Natural killer cell (primary cell): Measurements from ENCODE around the gene FBXO46. TPM values are rescaled to one million over a fixed set of nuclear protein-coding genes. Genes with fewer than 3 reads are reported as not detected.

Source experiments
- ATAC-seq, 3 donors: fragments of 150-1000 bp in 2 of 3; fragments of 200-7000 bp in 1 of 3; cut with Tn5 transposase; 1 replicate in 1 of 3; 2 replicates in 2 of 3; pipeline ENCODE4 v1.10.0; 2021; ENCODE audit warnings: mild to moderate bottlenecking in 2 of 3, moderate library complexity in 2 of 3
- DNase-seq, 2 donors: peaks; one replicate each; pipeline versions ENCODE4 v3.0.0 to v3.0.0-alpha.2; 2013 to 2021; ENCODE audit warnings: mixed read lengths in 1 of 2
- H3K27ac ChIP-seq: one replicate; pipeline ENCODE4 v1.5.1; 2013; ENCODE audit warnings: mild to moderate bottlenecking, low read length
- H3K27me3 ChIP-seq: one replicate; pipeline ENCODE4 v1.6.1; 2013; ENCODE audit warnings: low read length; ENCODE audit not compliant: control insufficient read depth, insufficient read depth
- H3K36me3 ChIP-seq: one replicate; pipeline ENCODE4 v1.6.1; 2013; ENCODE audit warnings: low read length; ENCODE audit not compliant: control insufficient read depth, insufficient read depth
- H3K4me1 ChIP-seq: one replicate; pipeline ENCODE4 v1.6.1; 2013; ENCODE audit warnings: low read length; ENCODE audit not compliant: control insufficient read depth, insufficient read depth
- H3K4me3 ChIP-seq: one replicate; pipeline ENCODE4 v1.5.1; 2013; ENCODE audit warnings: low read length
- H3K9me3 ChIP-seq: one replicate; pipeline ENCODE4 v1.6.1; 2013; ENCODE audit warnings: low read length; ENCODE audit not compliant: control insufficient read depth, insufficient read depth
- H3K27ac Mint-ChIP-seq, 2 donors: one replicate each; pipeline ENCODE4 v1.8.0; 2022; ENCODE audit warnings: mild to moderate bottlenecking in 2 of 2, mixed read lengths in 2 of 2, moderate library complexity in 1 of 2
- H3K27me3 Mint-ChIP-seq, 2 donors: one replicate each; pipeline ENCODE4 v1.8.0; 2022; ENCODE audit warnings: low read depth in 2 of 2, mixed read lengths in 2 of 2
- H3K36me3 Mint-ChIP-seq: one replicate; pipeline ENCODE4 v1.8.0; 2022; ENCODE audit warnings: mixed read lengths
- H3K4me1 Mint-ChIP-seq, 2 donors: one replicate each; pipeline ENCODE4 v1.8.0; 2022; ENCODE audit warnings: mixed read lengths in 2 of 2
- H3K4me3 Mint-ChIP-seq: one replicate; pipeline ENCODE4 v1.8.0; 2022; ENCODE audit warnings: mild to moderate bottlenecking, moderate library complexity, mixed read lengths
- H3K9me3 Mint-ChIP-seq, 2 donors: one replicate each; pipeline ENCODE4 v1.8.0; 2022; ENCODE audit warnings: mixed read lengths in 2 of 2
- CTCF ChIP-seq: fragments of 200-600 bp; IDR thresholded peaks from one replicate; pipeline ENCODE4 v1.8.0; 2022; ENCODE audit warnings: antibody characterized with exemption
- WGBS: methylation state at CpG from one replicate; pipeline ENCODE4 v1.1.7; 2013; ENCODE audit warnings: missing lambda C conversion rate; ENCODE audit not compliant: insufficient coverage; 5-methylcytosine and 5-hydroxymethylcytosine counted together
- intact Hi-C: fragments of 100-400 bp; cut with micrococcal nuclease; formaldehyde crosslinking; loops from one replicate; pipeline ENCODE4 v1.14.2; 2022
- total RNA-seq, 4 donors: library from RNA; stranded (reverse); fragments of 120-200 nt in 1 of 4; gene quantifications; one replicate each; pipeline versions ENCODE4 v1.2.3 to v1.2.4, GENCODE V29; 2013 to 2022

FBXO46 gene
- total RNA-seq = 10 to 100 TPM; 24.8 to 35.7 (median 31.1) TPM
- 12.6 TPM for total RNA-seq (2013)

GRCh38 chr19:45730368-45731288, at the start of gene FBXO46:
Gene FBXO46 (minus strand): TSS chr19:45730896. CDS start chr19:45713495, 17,401 bp downstream.
- DNase-seq (peak; percentile 81 to 97), ATAC-seq (peak; percentile 99 to 100 (median 99))
- Histone ChIP-seq H3K9me3 (no peaks in the 10 kb centered on the region), H3K36me3 (no peaks in the 10 kb centered on the region), H3K27me3 (no peaks in the 10 kb centered on the region), H3K4me1 (peaks cover 20% of the 10 kb centered on the region), H3K27ac (peak within 1 kb of the TSS; percentile 79), H3K4me3 (peak within 1 kb of the TSS; percentile 84)
- 1% methylated on average over 48 of the region's 48 CpGs for WGBS
- peaks cover 25 to 34% of the 10 kb centered on the region in 2 donors for H3K4me1 Mint-ChIP-seq
- peak within 1 kb of the TSS; percentile 90 to 97 for H3K27ac Mint-ChIP-seq
- TF ChIP-seq CTCF = no peak
- no peaks in the 10 kb centered on the region for H3K27me3 Mint-ChIP-seq
- no peaks in the 10 kb centered on the region for H3K9me3 Mint-ChIP-seq
- H3K36me3 Mint-ChIP-seq = no peaks in the 10 kb centered on the region
- intact Hi-C loops = loop anchor here (1.0 to 2.0 kb wide), 2 partner anchors 13 to 38 kb away; partner anchors contain the start of gene QPCTL
- peak within 1 kb of the TSS; percentile 95 for H3K4me3 Mint-ChIP-seq

GRCh38 chr19:45780146-45780447, 49.4 kb upstream of the FBXO46 start:
- peaks cover 21 to 34% of the 10 kb centered on the region in 2 donors for H3K4me1 Mint-ChIP-seq
- intact Hi-C loops = no loop called here
- TF ChIP-seq CTCF = no peak
- H3K36me3 ChIP-seq = no peaks in the 10 kb centered on the region
- ATAC-seq (no peak), DNase-seq (no peak)
- peak overlapping the region in 1 of 2 donors; percentile 90 for H3K27ac Mint-ChIP-seq
- peaks cover 9 to 12% of the 10 kb centered on the region in 2 donors for H3K27me3 Mint-ChIP-seq
- H3K27me3 ChIP-seq = peaks cover 18% of the 10 kb centered on the region
- H3K4me3 Mint-ChIP-seq = no peak overlapping the region
- peaks cover 23% of the 10 kb centered on the region for H3K4me1 ChIP-seq
- no peak overlapping the region for H3K4me3 ChIP-seq
- WGBS = 34% methylated on average over 4 of the region's 4 CpGs
- H3K9me3 Mint-ChIP-seq = no peaks in the 10 kb centered on the region
- no peaks in the 10 kb centered on the region for H3K36me3 Mint-ChIP-seq
- H3K9me3 ChIP-seq = no peaks in the 10 kb centered on the region
- H3K27ac ChIP-seq = no peak overlapping the region

- peak overlapping the region in 1 of 2 donors; percentile 90 for H3K27ac Mint-ChIP-seq
- no peaks in the 10 kb centered on the region for H3K9me3 Mint-ChIP-seq
Measured at GRCh38 chr19:45779231-45780145, 48.8 kb upstream of the FBXO46 start.

More at GRCh38 chr19:45779231-45780145, 48.8 kb upstream of the FBXO46 start:
- WGBS = 3% methylated on average over 47 of the region's 48 CpGs
- peaks cover 18% of the 10 kb centered on the region for H3K27me3 ChIP-seq
- peak overlapping the region; percentile 78 for H3K4me3 Mint-ChIP-seq
- H3K27ac ChIP-seq = no peak overlapping the region
- no peaks in the 10 kb centered on the region for H3K36me3 Mint-ChIP-seq
- intact Hi-C loops = loop anchor here (1.0 to 10.0 kb wide), 3 partner anchors 9 to 235 kb away; partner anchors contain the start of genes FOXA3 and SYMPK
- no peaks in the 10 kb centered on the region for H3K9me3 ChIP-seq
- peak overlapping the region; percentile 9 for H3K4me3 ChIP-seq
- peaks cover 23% of the 10 kb centered on the region for H3K4me1 ChIP-seq
- H3K36me3 ChIP-seq = no peaks in the 10 kb centered on the region
- H3K27me3 Mint-ChIP-seq = peaks cover 9 to 12% of the 10 kb centered on the region in 2 donors
- ATAC-seq (peak; percentile 95 to 97 (median 96)), DNase-seq (peak; percentile 83 to 85)
- peak; percentile 66 for TF ChIP-seq CTCF
- H3K4me1 Mint-ChIP-seq = peaks cover 21 to 34% of the 10 kb centered on the region in 2 donors
